ENCODE results near the gene ZNF630.

GRCh38 chrX:48086082-48086481 is 14.6 kb upstream of the ZNF630 start:
- TF ChIP-seq CTCF (IDR thresholded peaks at IDR 0.05; ENCODE audit: insufficient read depth, low read length) = no peak
- TF ChIP-seq SPI1 (IDR thresholded peaks at IDR 0.05; ENCODE audit: borderline replicate concordance, low read depth) = no peak
- no peak for TF ChIP-seq POLR2AphosphoS5 (IDR thresholded peaks at IDR 0.05; ENCODE audit: low read depth)

Measured in HL-60 (cell line).